ENCODE results near the gene DBX1. TPM values are rescaled to one million over a fixed set of nuclear protein-coding genes. Genes with fewer than 3 reads are reported as not detected.
"Not testable (repeated sequence)": the region's sequence is repeated elsewhere in the genome, so short reads cannot be mapped to it uniquely, and the experiment has no call there.

The DBX1 gene, protein sequence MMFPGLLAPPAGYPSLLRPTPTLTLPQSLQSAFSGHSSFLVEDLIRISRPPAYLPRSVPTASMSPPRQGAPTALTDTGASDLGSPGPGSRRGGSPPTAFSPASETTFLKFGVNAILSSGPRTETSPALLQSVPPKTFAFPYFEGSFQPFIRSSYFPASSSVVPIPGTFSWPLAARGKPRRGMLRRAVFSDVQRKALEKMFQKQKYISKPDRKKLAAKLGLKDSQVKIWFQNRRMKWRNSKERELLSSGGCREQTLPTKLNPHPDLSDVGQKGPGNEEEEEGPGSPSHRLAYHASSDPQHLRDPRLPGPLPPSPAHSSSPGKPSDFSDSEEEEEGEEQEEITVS
- not detected for total RNA-seq

DNA sequence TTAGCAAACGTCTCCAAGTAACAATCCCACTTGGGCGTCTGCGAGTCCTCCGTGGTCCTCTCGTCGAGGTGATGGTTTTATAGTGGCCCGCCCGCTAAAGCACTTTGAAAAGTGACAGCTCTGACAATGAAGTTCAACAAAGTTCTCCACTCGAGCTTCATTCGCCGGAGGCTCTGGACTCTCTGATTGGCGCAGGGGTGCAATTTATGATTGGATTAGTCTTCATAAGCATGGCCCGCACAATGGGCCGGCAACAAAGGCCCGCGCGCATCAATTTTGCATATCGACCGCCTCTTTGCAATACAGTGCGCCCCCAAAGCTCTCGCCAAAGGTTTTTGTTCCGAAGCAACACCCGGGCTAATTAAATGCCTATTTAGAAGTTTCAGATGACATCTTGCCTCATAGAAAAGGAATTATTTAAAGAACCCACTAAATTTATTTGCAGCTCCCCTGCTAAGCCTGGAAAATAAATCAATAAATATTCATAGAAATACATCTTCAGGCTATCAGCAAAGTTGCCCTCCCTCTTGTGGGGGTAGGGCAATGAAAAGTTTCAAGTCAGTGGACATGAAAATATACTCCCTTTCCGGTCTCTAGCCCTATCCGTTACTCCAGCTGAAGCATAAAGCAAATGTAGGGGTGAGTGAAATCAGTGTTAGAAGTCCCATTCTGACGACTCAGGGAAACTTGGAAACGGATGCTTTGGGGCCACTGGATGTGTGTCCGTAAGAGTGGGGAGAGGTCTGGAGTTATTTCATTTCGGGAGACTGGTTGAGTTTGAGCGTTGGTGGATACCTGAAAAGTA is at the start of gene DBX1:
Gene DBX1, minus strand, starts transcription at position 51 of the 805 bp plus-strand sequence. CDS start 151 bp downstream, outside the sequence.
- no peak within 1 kb of the TSS for H3K4me3 ChIP-seq (ENCODE audit: low read length)
- peaks cover 95% of the 10 kb centered on the region for H3K27me3 ChIP-seq (ENCODE audit: insufficient read depth, low read length)
- H3K9me3 ChIP-seq (ENCODE audit: low read depth, low read length) = no peaks in the 10 kb centered on the region
- H3K4me1 ChIP-seq (ENCODE audit: insufficient read depth, low read length) = peaks cover 12% of the 10 kb centered on the region

DNA sequence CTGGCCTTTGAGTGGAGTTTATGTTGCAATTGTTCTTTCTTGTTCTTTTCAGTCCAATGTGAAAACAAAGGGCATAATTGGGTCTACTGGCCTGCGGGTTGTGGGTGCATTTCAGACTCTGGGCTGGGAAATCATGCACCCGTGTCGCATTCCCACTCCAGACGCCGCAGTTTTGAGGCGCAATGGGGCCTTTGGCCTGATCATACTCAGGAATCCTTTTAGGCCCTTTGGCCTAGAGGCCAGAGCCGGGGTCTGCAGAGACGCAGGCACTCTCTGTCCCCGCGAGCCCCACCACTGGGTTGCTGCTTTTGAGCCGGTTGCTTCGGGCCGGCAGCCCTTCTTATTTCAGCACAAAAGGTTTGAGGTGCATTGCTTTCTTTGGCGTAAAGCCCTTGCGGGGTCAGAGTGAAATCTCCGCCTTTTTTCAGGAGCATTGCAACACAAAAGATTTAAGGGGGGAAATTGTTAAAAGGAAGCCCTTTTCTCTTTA is 48.4 kb upstream of the DBX1 start:
- no peaks in the 10 kb centered on the region for H3K4me1 ChIP-seq (ENCODE audit: insufficient read depth, low read length)
- H3K4me3 ChIP-seq (ENCODE audit: low read length) = no peak overlapping the region

GRCh38 chr11:20207781-20208621 is 47.7 kb upstream of the DBX1 start:
- no peaks in the 10 kb centered on the region for H3K4me1 ChIP-seq (ENCODE audit: insufficient read depth, low read length)

More for the DNA sequence above, 48.4 kb upstream of the DBX1 start:
- H3K27me3 ChIP-seq (ENCODE audit: insufficient read depth, low read length) = peaks cover 57% of the 10 kb centered on the region
- no peaks in the 10 kb centered on the region for H3K9me3 ChIP-seq (ENCODE audit: low read depth, low read length)

GRCh38 chr11:20205807-20206206 is 45.5 kb upstream of the DBX1 start:
- H3K27me3 ChIP-seq (ENCODE audit: insufficient read depth, low read length) = peaks cover 64% of the 10 kb centered on the region
- H3K4me1 ChIP-seq (ENCODE audit: insufficient read depth, low read length) = no peaks in the 10 kb centered on the region
- H3K9me3 ChIP-seq (ENCODE audit: low read depth, low read length) = no peaks in the 10 kb centered on the region
- no peak overlapping the region for H3K4me3 ChIP-seq (ENCODE audit: low read length)

More at GRCh38 chr11:20207781-20208621, 47.7 kb upstream of the DBX1 start:
- Histone ChIP-seq H3K4me3 (ENCODE audit: low read length) (no peak overlapping the region), H3K9me3 (ENCODE audit: low read depth, low read length) (no peaks in the 10 kb centered on the region), H3K27me3 (ENCODE audit: insufficient read depth, low read length) (peaks cover 60% of the 10 kb centered on the region)

GRCh38 chr11:20204681-20205080 is 44.4 kb upstream of the DBX1 start:
- Histone ChIP-seq H3K9me3 (ENCODE audit: low read depth, low read length) (no peaks in the 10 kb centered on the region), H3K4me3 (ENCODE audit: low read length) (no peak overlapping the region), H3K4me1 (ENCODE audit: insufficient read depth, low read length) (no peaks in the 10 kb centered on the region), H3K27me3 (ENCODE audit: insufficient read depth, low read length) (peaks cover 60% of the 10 kb centered on the region)

DNA sequence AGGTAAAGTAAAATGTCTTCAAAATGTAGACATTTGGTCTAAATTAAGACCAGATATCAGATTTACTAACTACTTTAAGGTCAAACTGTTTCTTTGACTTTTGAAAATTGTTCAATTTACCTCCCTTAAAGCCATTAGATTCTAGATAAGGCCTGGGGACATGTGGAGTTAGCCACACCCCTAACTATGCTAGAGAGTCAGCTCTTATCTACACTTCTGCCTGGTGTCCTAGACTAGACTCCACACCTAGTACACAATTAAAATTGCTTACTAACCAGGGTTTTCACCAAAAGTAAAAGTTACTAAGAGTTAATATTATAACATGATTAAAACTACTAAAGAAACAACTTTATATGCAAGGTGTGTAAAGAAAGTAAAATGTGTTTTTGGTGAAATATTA is 43.6 kb upstream of the DBX1 start:
- H3K4me3 ChIP-seq (ENCODE audit: low read length) = no peak overlapping the region
- no peaks in the 10 kb centered on the region for H3K9me3 ChIP-seq (ENCODE audit: low read depth, low read length)
- no peaks in the 10 kb centered on the region for H3K4me1 ChIP-seq (ENCODE audit: insufficient read depth, low read length)
- peaks cover 54% of the 10 kb centered on the region for H3K27me3 ChIP-seq (ENCODE audit: insufficient read depth, low read length)

DNA sequence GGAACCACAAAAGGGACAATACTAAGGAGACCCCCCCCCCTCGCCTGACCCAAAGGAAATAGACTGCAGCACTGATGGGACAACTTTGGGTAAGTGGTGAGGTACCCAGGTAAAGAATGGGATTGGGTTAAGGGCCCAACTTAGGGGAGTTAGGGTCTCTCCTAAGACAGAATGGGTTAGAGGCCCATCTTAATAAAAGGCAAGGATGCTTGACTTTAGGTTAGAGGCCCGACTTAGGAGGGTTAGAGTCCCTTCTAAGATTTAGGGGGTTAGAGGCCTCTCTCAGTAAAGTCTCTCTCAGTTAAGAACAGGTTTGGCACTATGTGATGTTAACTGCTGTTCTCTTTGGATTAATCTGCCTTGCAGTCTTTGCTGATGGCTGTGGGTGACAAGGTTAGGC is 41.0 kb upstream of the DBX1 start:
- Histone ChIP-seq H3K4me1 (ENCODE audit: insufficient read depth, low read length) (no peaks in the 10 kb centered on the region), H3K4me3 (ENCODE audit: low read length) (no peak overlapping the region), H3K27me3 (ENCODE audit: insufficient read depth, low read length) (peaks cover 28% of the 10 kb centered on the region), H3K9me3 (ENCODE audit: low read depth, low read length) (no peaks in the 10 kb centered on the region)

GRCh38 chr11:20200331-20200955 is 40.2 kb upstream of the DBX1 start:
- not testable (repeated sequence) for H3K4me1 ChIP-seq (ENCODE audit: insufficient read depth, low read length); H3K9me3 ChIP-seq (ENCODE audit: low read depth, low read length); H3K4me3 ChIP-seq (ENCODE audit: low read length)
- H3K27me3 ChIP-seq (ENCODE audit: insufficient read depth, low read length) = peaks cover 21% of the 10 kb centered on the region

DNA sequence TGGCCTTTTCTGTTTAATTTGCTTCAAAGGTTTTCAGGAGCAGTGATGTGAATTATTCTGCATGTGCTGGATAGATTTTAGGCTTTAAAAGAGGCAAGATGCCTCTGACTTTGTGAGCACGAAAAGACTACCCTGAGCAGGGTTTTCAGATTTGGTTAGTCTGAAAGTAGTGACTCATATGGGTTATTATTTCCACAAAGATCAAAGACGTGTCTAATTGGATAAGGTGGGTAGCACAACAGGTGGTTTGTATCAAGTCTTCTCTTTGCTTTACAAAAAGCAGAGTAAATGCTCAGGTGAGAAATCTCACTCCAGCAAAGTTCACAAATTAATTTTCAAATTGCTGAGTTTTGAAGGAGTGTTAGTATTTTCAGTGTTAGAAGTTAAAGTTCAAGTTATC is 37.6 kb upstream of the DBX1 start:
- H3K4me1 ChIP-seq (ENCODE audit: insufficient read depth, low read length) = no peaks in the 10 kb centered on the region
- no peaks in the 10 kb centered on the region for H3K9me3 ChIP-seq (ENCODE audit: low read depth, low read length)
- no peak overlapping the region for H3K4me3 ChIP-seq (ENCODE audit: low read length)
- H3K27me3 ChIP-seq (ENCODE audit: insufficient read depth, low read length) = peaks cover 14% of the 10 kb centered on the region

GRCh38 chr11:20194470-20194869 is 34.2 kb upstream of the DBX1 start:
- Histone ChIP-seq H3K9me3 (ENCODE audit: low read depth, low read length) (no peaks in the 10 kb centered on the region), H3K4me1 (ENCODE audit: insufficient read depth, low read length) (no peaks in the 10 kb centered on the region), H3K4me3 (ENCODE audit: low read length) (no peak overlapping the region), H3K27me3 (ENCODE audit: insufficient read depth, low read length) (peaks cover 7% of the 10 kb centered on the region)

DNA sequence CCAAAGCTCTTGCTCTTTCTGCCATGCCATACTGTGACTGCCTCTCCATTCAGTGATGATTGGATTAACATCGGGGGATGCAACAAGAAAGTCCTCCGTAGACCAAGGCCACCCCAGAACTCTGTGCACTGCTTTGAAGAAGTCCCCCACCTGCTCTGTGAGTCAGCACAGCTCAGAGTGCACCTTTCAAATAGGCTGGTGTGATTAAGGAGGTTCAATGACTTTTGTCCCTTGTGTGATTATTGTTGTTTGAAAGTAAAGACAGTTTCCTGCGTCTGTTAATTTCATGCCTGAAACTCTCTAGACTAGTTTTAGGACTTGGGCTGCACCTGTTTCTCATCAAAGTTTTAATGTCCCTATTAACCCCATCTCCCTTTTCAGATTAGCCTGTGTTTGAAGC is 33.0 kb upstream of the DBX1 start:
- Histone ChIP-seq H3K4me1 (ENCODE audit: insufficient read depth, low read length) (no peaks in the 10 kb centered on the region), H3K27me3 (ENCODE audit: insufficient read depth, low read length) (peaks cover 5% of the 10 kb centered on the region), H3K4me3 (ENCODE audit: low read length) (no peak overlapping the region), H3K9me3 (ENCODE audit: low read depth, low read length) (no peaks in the 10 kb centered on the region)

DNA sequence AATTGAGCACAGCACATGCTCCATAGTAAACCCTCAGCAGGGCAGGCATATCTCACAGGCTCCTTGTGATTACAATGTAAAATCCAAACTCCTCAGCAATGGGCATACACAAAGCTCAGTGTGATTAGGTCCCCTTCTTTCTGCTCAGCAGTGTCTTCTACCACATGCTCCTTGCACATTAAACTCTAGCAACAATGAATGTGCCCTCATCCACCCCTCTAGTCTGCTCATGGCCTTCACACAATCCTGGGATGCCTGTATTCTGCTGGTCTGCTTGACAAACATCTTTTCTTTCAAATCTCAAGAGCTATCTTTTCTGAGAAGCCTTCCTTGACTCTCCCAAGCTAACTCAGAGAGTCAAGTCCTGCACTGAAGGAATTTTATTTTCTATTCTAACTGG is 32.4 kb upstream of the DBX1 start:
- Histone ChIP-seq H3K4me1 (ENCODE audit: insufficient read depth, low read length) (no peaks in the 10 kb centered on the region), H3K27me3 (ENCODE audit: insufficient read depth, low read length) (peaks cover 6% of the 10 kb centered on the region), H3K9me3 (ENCODE audit: low read depth, low read length) (no peaks in the 10 kb centered on the region), H3K4me3 (ENCODE audit: low read length) (no peak overlapping the region)

DNA sequence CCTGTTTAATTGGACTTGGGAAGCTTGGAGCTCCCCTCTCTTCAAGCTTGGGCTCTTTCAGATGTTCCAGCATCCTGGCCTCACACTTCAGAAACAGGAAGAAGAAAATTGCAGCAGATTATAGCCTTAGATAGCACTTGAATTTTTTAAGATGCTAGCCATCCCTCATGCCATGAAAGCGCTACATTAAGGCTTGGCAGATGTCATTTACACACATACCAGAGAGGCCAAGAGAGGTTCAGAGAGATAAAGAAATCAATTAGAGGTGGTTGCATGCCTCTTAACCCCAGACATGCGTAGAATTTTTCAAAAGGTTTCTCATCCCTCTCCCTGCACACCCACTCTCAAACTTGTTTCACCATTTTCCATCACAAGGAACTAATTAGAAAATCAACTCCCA is 31.9 kb upstream of the DBX1 start:
- H3K9me3 ChIP-seq (ENCODE audit: low read depth, low read length) = no peaks in the 10 kb centered on the region
- H3K4me1 ChIP-seq (ENCODE audit: insufficient read depth, low read length) = no peaks in the 10 kb centered on the region
- H3K4me3 ChIP-seq (ENCODE audit: low read length) = no peak overlapping the region
- H3K27me3 ChIP-seq (ENCODE audit: insufficient read depth, low read length) = peaks cover 7% of the 10 kb centered on the region

DNA sequence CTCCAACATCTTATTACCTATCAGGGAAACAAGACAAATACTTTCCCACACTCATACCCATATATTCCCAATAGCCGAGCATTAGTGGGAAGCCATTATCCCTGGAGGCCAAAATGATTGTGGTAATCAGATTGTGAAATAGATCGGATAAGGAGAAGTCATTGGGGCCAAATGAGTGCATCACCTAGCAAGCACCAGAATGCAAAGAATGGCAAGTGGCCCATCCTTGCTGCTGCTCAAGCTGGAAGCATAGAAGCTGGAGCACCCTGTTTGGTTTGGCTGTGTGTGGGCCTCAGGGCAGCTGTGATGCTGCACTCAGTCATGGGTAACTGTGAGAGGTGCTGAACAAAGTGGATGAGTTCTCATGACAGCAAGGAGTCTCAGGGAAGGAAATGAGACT is 18.7 kb upstream of the DBX1 start:
- no peak overlapping the region for H3K4me3 ChIP-seq (ENCODE audit: low read length)

More for the DNA sequence above, 18.7 kb upstream of the DBX1 start:
- peaks cover 12% of the 10 kb centered on the region for H3K27me3 ChIP-seq (ENCODE audit: insufficient read depth, low read length)
- H3K9me3 ChIP-seq (ENCODE audit: low read depth, low read length) = no peaks in the 10 kb centered on the region
- no peaks in the 10 kb centered on the region for H3K4me1 ChIP-seq (ENCODE audit: insufficient read depth, low read length)
